Adrenal gland (tissue), 12 donors: Measurements from ENCODE around the gene NEDD8. TPM values are rescaled to one million over a fixed set of nuclear protein-coding genes. Genes with fewer than 3 reads are reported as not detected.
A peak's percentile ranks its signal among the peaks of the same experiment; 100 is the strongest.

ENCODE experiments used
- DNase-seq, 7 donors: peaks; one replicate each; pipeline ENCODE4 v3.0.0-alpha.2; 2019 to 2020
- H3K27ac ChIP-seq, 5 donors: fragments of 200-600 bp; sonication (generic) in 4 of 5; 1 replicate in 3 of 5; 2 replicates in 2 of 5; pipeline versions ENCODE4 v1.5.1 to v1.8.0; 2016 to 2020; ENCODE audit warnings: mild to moderate bottlenecking in 1 of 5
- H3K27me3 ChIP-seq: fragments of 200-600 bp; 2 replicates; pipeline ENCODE4 v1.8.0; 2021
- H3K36me3 ChIP-seq, 2 donors: fragments of 200-600 bp; replicated peaks in 1 of 2; 1 replicate in 1 of 2; 2 replicates in 1 of 2; pipeline versions ENCODE4 v1.5.1 to v1.8.0; 2018 to 2022
- H3K4me1 ChIP-seq, 2 donors: fragments of 200-600 bp; replicated peaks in 1 of 2; 1 replicate in 1 of 2; 2 replicates in 1 of 2; pipeline versions ENCODE4 v1.5.1 to v1.8.0; 2018 to 2021
- H3K4me3 ChIP-seq, 4 donors: fragments of 200-600 bp; sonication (generic) in 3 of 4; one replicate each; pipeline ENCODE4 v1.5.1; 2016 to 2018
- H3K9me3 ChIP-seq, 3 donors: fragments of 200-600 bp; sonication (generic) in 1 of 3; replicated peaks in 1 of 3; 1 replicate in 2 of 3; 2 replicates in 1 of 3; pipeline versions ENCODE4 v1.5.1 to v1.8.0; 2016 to 2021
- CTCF ChIP-seq, 6 experiments: fragments of 450-650 bp in 4 of 6; fragments of 200-600 bp in 2 of 6; sonication (generic) in 1 of 6; IDR thresholded peaks; 1 replicate in 5 of 6; 2 replicates in 1 of 6; pipeline versions ENCODE4 v1.5.1 to v1.8.0; 2016 to 2021; ENCODE audit warnings: antibody characterized with exemption in 6 of 6, mild to moderate bottlenecking in 2 of 6, moderate library complexity in 1 of 6
- POLR2A ChIP-seq, 2 donors: fragments of 450-650 bp; IDR thresholded peaks; one replicate each; pipeline ENCODE4 v1.6.1; 2017; ENCODE audit warnings: antibody characterized with exemption in 2 of 2, mild to moderate bottlenecking in 2 of 2, moderate library complexity in 1 of 2
- WGBS, 4 donors: extraction: QIAGEN DNeasy Blood & Tissue Kit in 2 of 4; methylation state at CpG; one replicate each; pipeline versions ENCODE4 v1.1.5 to v1.1.7; 2013 to 2017; 5-methylcytosine and 5-hydroxymethylcytosine counted together
- intact Hi-C, 2 donors: fragments of 100-400 bp; cut with DNase I; formaldehyde crosslinking; loops; one replicate each; pipeline versions ENCODE4 v1.14.1 to v1.15.0; 2022 to 2023
- polyA plus RNA-seq, 3 donors: library from polyadenylated mRNA; stranded (reverse); fragments of 200-250 nt in 2 of 3; fragments of 350-450 nt in 1 of 3; fragmentation: Illumina TruSeq in 1 of 3; extraction: RNeasy Lipid Tissue Mini Kit (QIAGEN cat#74804) in 1 of 3; gene quantifications; one replicate each; pipeline ENCODE4 v1.2.3, GENCODE V29; 2013 to 2014
- total RNA-seq, 9 donors: library from RNA; depleted of rRNA in 4 of 9; stranded (reverse); fragments of >200 nt in 4 of 9; fragments of 120-200 nt in 1 of 9; fragmentation: NEBNext Ultra II Directional in 1 of 9; extraction: Animal tissue kit (Norgen Biotek cat#: 25700) in 1 of 9; gene quantifications; one replicate each; pipeline versions ENCODE4 v1.1.0 to v1.2.4, GENCODE V29; 2013 to 2023
- donor health status: healthy with polysubstance abuse.
- donor health status: Bipolar disorder and iron deficiency.
- donor health status: DM: yes; HTN: yes; CAD: no.
- donor health status: DM: no; HTN: no; CAD: no.
- donor health status: DM: no; HTN: no; CAD: no.
- donor health status: DM: yes; HTN: yes; CAD: no.

The NEDD8 gene
- total and polyA plus RNA-seq, 12 donors = 136 to 454 (median 216) TPM

- H3K27me3 ChIP-seq = no peaks in the 10 kb centered on the region
- H3K9me3 ChIP-seq = no peaks in the 10 kb centered on the region
- TF ChIP-seq CTCF (IDR thresholded peaks at IDR 0.05) (no peak), POLR2A (IDR thresholded peaks at IDR 0.05) (no peak)
- DNase-seq = peak in 2 of 7 donors; percentile 21 to 39
- WGBS, 4 donors = 77 to 87% (median 83%) methylated on average over 3 to 9 of the region's 9 CpGs
- peak overlapping the region in 3 of 5 donors; percentile 95 to 99 (median 99) for H3K27ac ChIP-seq
- intact Hi-C loops = loop anchor here in 1 of 2 donors (10.0 kb wide), 1 partner anchor 64 kb away; the partner anchor contains the start of gene CIDEB
- peaks cover 26 to 45% of the 10 kb centered on the region in 2 donors for H3K4me1 ChIP-seq
- peak overlapping the region in 1 of 4 donors; percentile 78 for H3K4me3 ChIP-seq
- peaks cover 0 to 58% of the 10 kb centered on the region in 2 donors for H3K36me3 ChIP-seq
Observed at GRCh38 chr14:24240110-24240918, 8.1 kb upstream of the NEDD8 start.

GRCh38 chr14:24238527-24239037, 6.4 kb upstream of the NEDD8 start:
- Histone ChIP-seq H3K4me1 (peaks cover 38 to 63% of the 10 kb centered on the region in 2 donors), H3K9me3 (no peaks in the 10 kb centered on the region), H3K4me3 (no peak overlapping the region), H3K27ac (peak overlapping the region in 1 of 5 donors; percentile 99), H3K27me3 (no peaks in the 10 kb centered on the region), H3K36me3 (peaks cover 0 to 64% of the 10 kb centered on the region in 2 donors)
- DNase-seq = peak in 2 of 7 donors; percentile 12 to 43
- intact Hi-C loops = loop anchor here in 1 of 2 donors (5.0 kb wide), 1 partner anchor 204 kb away; the partner anchor contains the start of gene SDR39U1
- 86 to 96% (median 92%) methylated on average over 4 to 5 of the region's 5 CpGs for WGBS, 4 donors
- TF ChIP-seq CTCF (IDR thresholded peaks at IDR 0.05) (no peak), POLR2A (IDR thresholded peaks at IDR 0.05) (no peak)

- intact Hi-C loops = loop anchor here in 1 of 2 donors (5.0 kb wide), 1 partner anchor 204 kb away; the partner anchor contains the start of gene SDR39U1
- Histone ChIP-seq H3K27me3 (no peaks in the 10 kb centered on the region), H3K27ac (peak overlapping the region in 2 of 5 donors; percentile 20 to 40), H3K4me1 (peaks cover 39 to 67% of the 10 kb centered on the region in 2 donors), H3K36me3 (peaks cover 0 to 64% of the 10 kb centered on the region in 2 donors), H3K9me3 (no peaks in the 10 kb centered on the region), H3K4me3 (no peak overlapping the region)
- no peak for TF ChIP-seq POLR2A (IDR thresholded peaks at IDR 0.05)
- TF ChIP-seq CTCF (IDR thresholded peaks at IDR 0.05) = no peak
- DNase-seq = peak in 3 of 7 donors; percentile 31 to 59 (median 43)
- WGBS, 4 donors = 79 to 84% (median 82%) methylated on average over 5 of the region's 5 CpGs
Observed at GRCh38 chr14:24238123-24238522, 6.0 kb upstream of the NEDD8 start.

- peaks cover 39 to 68% of the 10 kb centered on the region in 2 donors for H3K4me1 ChIP-seq
- TF ChIP-seq POLR2A (IDR thresholded peaks at IDR 0.05) = no peak
- TF ChIP-seq CTCF (IDR thresholded peaks at IDR 0.05) = no peak
- H3K36me3 ChIP-seq = peaks cover 0 to 64% of the 10 kb centered on the region in 2 donors
- DNase-seq = peak in 2 of 7 donors; percentile 16 to 47
- H3K27me3 ChIP-seq = no peaks in the 10 kb centered on the region
- no peak overlapping the region for H3K4me3 ChIP-seq
- intact Hi-C loops = loop anchor here in 1 of 2 donors (5.0 kb wide), 1 partner anchor 205 kb away; the partner anchor contains the start of gene SDR39U1
- H3K9me3 ChIP-seq = no peaks in the 10 kb centered on the region
- WGBS, 4 donors = 92 to 95% (median 94%) methylated on average over 2 of the region's 2 CpGs
- no peak overlapping the region for H3K27ac ChIP-seq
Observed at GRCh38 chr14:24237463-24237955, 5.3 kb upstream of the NEDD8 start.
